C1 segment of cervical spinal cord (tissue), 14 donors: ENCODE data around the gene UBTD1.
"Not testable (repeated sequence)": the region's sequence is repeated elsewhere in the genome, so short reads cannot be mapped to it uniquely, and the experiment has no call there.

ENCODE experiments used
- DNase-seq, 14 donors: peaks; one replicate each; lab custom pipeline; 2025; lab: John Stamatoyannopoulos, UW

Gene UBTD1

GRCh38 chr10:97560731-97561381 lies 62.1 kb downstream of the UBTD1 start:
- DNase-seq = not testable (repeated sequence)

DNA sequence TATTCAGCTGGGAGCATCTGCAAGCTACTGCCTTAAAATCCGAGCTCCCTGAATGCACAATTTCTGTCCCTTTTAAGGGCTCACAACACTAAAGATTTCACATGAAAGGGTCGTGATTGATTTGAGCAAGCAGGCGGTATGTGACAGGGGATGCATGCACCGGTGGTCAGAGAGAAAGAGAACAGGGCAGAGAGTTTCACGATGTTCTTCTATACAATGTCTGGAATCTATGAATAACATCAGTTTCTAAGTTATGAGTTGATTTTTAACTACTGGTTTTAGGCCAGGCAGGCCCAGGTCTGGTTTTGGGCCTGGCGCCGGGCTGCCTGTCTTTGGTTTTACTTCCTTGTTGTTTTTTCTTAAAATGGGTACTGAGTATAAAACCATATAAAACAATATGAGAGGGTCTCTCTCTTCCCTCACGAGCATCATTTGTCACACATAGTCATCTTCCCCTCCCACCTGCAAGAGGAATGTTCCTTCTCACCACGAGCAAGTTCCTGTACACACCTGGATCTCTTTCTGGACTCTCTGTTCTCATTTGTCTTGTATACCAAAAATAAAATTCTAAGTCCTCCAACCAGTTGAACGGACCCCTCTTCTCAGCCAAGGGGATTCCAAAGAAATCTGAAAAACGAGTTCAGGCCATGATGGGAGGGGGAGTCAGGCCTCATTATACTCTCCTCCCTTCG lies 62.8 kb downstream of the UBTD1 start:
- DNase-seq = not testable (repeated sequence)

DNA sequence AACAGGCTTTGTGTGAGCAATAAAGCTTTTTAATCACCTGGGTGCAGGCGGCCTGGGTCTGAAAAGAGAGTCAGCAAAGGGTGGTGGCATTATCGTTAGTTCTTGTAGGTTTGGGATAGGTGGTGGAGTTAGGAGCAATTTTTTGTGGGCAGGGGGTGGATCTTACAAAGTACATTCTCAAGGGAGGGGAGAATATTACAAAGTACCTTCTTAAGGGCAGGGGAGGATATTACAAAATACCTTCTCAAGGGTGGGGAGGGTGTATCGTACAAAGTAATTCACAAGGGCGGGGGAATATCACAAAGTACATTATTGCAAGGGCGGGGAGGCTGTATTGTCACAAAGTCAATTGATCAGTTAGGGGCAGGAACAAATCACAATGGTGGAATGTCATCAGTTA lies 63.6 kb downstream of the UBTD1 start:
- not testable (repeated sequence) for DNase-seq

GRCh38 chr10:97563337-97563736 lies 64.6 kb downstream of the UBTD1 start:
- DNase-seq = no peak

- no peak for DNase-seq
Observed at GRCh38 chr10:97564776-97565175, 66.1 kb downstream of the UBTD1 start.

- no peak for DNase-seq
Observed at GRCh38 chr10:97566336-97566996, 67.7 kb downstream of the UBTD1 start.

GRCh38 chr10:97567891-97568290 lies 69.2 kb downstream of the UBTD1 start:
- DNase-seq = no peak

DNA sequence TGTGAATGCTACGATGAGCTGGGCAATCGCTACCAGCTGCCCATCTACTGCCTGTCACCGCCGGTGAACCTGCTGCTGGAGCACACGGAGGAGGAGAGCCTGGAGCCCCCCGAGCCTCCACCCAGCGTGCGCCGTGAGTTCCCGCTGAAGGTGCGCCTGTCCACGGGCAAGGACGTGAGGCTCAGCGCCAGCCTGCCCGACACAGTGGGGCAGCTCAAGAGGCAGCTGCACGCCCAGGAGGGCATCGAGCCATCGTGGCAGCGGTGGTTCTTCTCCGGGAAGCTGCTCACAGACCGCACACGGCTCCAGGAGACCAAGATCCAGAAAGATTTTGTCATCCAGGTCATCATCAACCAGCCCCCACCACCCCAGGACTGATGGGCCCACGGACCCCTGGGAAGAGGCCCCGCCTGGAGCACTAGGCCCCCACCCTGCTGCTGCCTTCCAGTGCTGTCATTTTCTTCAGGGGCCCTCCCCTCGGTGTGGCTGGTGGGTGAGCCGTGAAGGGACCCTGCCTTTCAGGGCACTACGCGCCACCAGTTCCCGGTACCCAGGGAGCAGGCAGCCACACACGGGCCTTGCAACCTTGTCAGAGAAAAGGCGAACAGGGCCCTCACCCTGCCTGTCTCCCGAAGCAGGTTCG lies 71.5 kb downstream of the UBTD1 start:
- peak in 1 of 14 donors; percentile 60 for DNase-seq

DNA sequence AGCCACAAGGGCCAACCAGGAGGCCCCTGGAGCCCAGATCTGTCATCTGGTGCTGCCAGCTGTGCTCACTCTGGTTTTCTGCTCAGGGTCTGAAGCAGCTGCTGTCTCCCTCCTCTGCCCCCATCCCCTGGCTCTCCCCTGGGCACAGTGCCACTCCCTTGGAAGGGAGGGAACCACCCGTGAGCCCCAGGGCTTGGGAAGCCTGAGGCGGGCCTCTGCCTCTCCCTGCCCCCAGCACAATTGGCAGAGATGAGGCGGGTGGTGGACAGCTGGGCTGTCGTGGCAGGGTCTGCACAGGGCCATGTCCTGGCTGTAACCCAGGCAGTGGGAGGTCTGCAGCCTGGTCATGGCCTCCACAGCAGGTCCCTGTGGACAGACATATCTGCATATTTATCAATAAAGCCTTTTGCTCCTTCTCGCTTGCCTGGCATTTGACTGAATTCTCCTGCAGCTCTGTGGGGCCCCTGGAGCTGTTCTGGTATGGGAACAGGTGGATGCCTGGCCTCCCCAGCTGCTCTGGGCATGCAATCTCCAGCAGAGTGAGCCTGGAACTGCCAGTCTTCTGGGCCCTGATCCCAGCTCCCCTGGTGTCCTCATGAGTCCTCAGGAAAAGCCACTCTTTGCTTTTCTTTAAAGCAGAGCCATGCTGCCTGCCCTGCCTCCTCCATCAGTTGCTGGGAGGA lies 72.2 kb downstream of the UBTD1 start:
- DNase-seq = peak in 5 of 14 donors; percentile 31 to 93 (median 40)

GRCh38 chr10:97571622-97572021 lies 72.9 kb downstream of the UBTD1 start:
- peak in 1 of 14 donors; percentile 50 for DNase-seq

- peak in 10 of 14 donors; percentile 33 to 69 (median 56) for DNase-seq
Observed at GRCh38 chr10:97572214-97572989, 73.7 kb downstream of the UBTD1 start, which contains the start of gene ANKRD2. TSS of gene ANKRD2 (plus strand) at chr10:97572779. CDS start at chr10:97572789, 10 bp downstream.

GRCh38 chr10:97573021-97573420 lies 74.3 kb downstream of the UBTD1 start:
- no peak for DNase-seq

DNA sequence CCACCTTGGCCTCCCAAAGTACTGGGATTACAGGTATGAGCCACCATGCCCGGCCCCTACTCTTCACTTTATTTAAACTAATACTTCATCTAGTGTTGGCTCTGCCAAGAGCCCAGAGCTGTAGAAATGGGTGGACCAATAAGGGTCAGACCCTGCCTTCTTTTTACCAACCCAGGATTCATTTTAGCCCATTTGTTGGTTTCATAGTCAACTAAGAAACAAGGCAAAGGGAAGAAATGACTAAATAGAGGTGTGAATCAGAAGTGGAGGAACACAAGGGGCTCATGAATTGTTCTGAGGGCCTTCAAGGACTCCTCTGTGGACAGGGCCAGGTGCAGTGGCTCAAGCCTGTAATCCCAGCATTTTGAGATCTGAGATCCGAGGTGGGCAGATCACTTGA lies 74.9 kb downstream of the UBTD1 start:
- DNase-seq = no peak

DNA sequence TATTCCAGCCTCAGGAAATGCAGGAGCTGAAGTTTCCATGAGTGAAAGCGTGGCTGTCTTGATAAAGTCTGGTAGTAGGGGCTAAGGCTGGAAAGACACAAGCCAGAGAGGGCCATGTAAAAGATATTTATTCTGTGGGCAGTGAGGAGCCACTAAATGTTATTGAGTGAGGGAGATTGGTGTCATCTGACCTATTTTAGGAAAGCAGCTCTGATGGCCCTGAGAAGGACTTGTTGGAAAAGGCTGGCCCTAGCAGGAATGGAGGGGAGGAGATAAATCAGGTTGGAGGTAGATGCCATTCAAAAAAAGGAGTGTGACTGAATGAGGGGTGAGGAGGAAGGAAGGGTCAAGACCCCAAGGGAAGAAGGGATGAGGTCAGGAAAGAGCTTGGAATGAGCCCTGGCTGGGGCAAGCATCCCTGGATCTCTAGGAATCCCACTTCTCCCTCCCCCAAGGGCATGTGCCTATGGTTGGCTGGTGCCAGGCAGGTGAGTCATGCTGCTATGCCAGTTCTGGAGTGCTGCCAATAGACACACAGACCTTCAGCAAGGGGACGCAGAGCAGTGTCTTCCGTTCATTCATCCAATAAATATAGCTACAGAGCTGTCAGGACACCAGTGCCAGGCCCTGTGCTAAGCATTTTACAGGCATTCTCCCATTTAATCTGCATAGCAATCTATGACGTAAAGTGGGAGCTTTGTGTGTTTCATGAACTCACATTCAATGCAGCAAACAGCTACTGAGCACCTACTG lies 75.8 kb downstream of the UBTD1 start:
- DNase-seq = peak in 2 of 14 donors; percentile 15 to 93

DNA sequence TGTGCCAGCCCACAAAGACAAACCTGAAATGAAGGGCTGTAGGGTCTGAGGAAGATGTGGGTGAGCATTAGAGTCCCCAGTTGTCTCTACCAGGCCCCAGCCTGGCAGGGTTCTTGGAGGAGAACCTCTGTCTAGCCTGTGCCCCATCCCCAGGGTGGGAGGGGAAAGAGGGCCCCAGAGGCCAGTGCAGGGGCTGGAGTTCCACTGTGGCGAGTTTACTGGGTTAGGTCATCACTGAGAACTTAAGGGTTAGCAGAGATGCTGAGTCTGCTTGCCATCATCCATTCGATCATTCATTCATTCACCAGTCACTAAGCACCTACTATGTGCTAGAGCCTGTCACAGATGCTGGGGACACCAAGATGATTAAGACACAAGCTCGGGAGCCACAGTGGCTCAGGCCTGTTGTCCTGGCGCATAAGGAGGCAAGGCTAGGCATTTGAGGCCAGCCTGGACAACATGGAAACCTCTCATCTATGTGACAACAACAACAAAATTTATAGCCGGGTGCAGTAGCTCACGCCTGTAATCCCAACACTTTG lies 76.5 kb downstream of the UBTD1 start:
- DNase-seq = no peak

DNA sequence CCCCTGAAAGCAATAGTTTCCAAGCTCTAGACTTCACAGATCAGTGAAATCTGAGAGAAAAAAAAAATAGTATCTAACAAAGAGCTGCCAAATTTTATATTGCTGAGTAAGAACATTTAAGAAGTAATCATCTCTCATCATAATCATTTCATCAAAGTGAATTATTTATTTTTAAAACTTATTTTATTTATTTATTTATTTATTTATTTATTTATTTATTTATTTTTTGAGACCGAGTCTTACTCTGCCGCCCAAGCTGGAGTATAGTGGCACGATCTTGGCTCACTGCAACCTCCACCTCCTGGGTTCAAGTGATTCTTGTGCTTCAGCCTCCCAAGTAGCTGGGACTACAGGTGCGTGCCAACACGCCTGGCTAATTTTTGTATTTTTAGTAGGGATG lies 77.8 kb downstream of the UBTD1 start:
- not testable (repeated sequence) for DNase-seq

- no peak for DNase-seq
Observed at GRCh38 chr10:97577701-97578100, 79.0 kb downstream of the UBTD1 start.

GRCh38 chr10:97578171-97578844 lies 79.6 kb downstream of the UBTD1 start:
- no peak for DNase-seq
